Measurements from ENCODE around the gene MRPL52. TPM values are rescaled to one million over a fixed set of nuclear protein-coding genes. Genes with fewer than 3 reads are reported as not detected.

MRPL52 gene
- total and polyA plus RNA-seq, 2 of the 13 experiments (the other 11 are each of a cell fraction or from before 2014, with no cell fraction given) = 118 to 329 TPM

DNA sequence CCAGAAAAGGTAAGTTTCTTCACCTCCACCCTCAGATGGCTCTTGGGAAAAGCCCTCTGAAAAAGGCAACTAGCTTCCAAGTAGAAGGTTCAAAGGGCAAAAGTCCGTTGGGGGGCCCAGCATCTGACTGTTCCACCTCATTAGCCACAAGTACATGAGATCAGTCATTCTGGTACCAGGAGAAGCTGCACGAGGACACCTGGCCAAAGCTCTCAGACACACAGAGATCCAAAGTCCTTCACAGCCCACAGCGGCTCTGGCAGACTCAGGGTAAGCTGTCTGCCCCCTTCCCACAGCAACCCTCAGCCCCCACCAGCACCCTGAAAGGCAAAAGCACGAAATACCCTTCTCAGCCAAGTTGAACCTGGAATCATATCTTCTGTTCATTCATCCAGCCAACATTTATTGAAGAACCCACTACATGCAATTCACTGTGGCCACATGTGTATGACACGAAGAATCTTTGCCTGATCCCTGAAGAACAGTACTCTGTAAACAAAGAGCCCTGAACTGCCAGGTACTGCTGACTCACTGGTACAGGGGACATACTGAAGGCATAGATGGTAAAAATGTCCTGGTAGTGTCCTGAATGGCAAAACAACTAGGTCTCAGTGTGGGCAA, 33.5 kb upstream of the MRPL52 start (continued):
- TF ChIP-seq, protein P1, sequence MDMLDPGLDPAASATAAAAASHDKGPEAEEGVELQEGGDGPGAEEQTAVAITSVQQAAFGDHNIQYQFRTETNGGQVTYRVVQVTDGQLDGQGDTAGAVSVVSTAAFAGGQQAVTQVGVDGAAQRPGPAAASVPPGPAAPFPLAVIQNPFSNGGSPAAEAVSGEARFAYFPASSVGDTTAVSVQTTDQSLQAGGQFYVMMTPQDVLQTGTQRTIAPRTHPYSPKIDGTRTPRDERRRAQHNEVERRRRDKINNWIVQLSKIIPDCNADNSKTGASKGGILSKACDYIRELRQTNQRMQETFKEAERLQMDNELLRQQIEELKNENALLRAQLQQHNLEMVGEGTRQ (IDR thresholded peaks at IDR 0.05; ENCODE audit: low read depth, low read length) = no peak
- TF ChIP-seq, protein P1 (CRISPR knock-in tag; IDR thresholded peaks at IDR 0.05; ENCODE audit: borderline replicate concordance) = no peak
- TF ChIP-seq ZSCAN30 (CRISPR knock-in tag; IDR thresholded peaks at IDR 0.05) (no peak), ZFP36 (IDR thresholded peaks at IDR 0.05; ENCODE audit: borderline replicate concordance, low read depth, low read length, partially characterized antibody) (no peak), NFATC3 (CRISPR knock-in tag; IDR thresholded peaks at IDR 0.05) (no peak; the same call in 1 of the 2 replicates), CEBPG (CRISPR knock-in tag; IDR thresholded peaks at IDR 0.05) (no peak), ATAD3A (CRISPR knock-in tag; IDR thresholded peaks at IDR 0.05) (no peak; the same call in 1 of the 2 replicates), CHD2 (IDR thresholded peaks at IDR 0.05; ENCODE audit: low read depth, low read length) (no peak), ZBTB7B (CRISPR knock-in tag; IDR thresholded peaks at IDR 0.05) (peak; percentile 88), ZFYVE20 (CRISPR knock-in tag; IDR thresholded peaks at IDR 0.05; ENCODE audit: borderline replicate concordance, low read depth) (no peak), MYC (CRISPR knock-in tag; IDR thresholded peaks at IDR 0.05; ENCODE audit: borderline replicate concordance) (no peak), ZNF549 (CRISPR knock-in tag; IDR thresholded peaks at IDR 0.05) (no peak), ZNF672 (CRISPR knock-in tag; IDR thresholded peaks at IDR 0.05) (no peak), DNMT1 (CRISPR knock-in tag; IDR thresholded peaks at IDR 0.05) (0 out of 2 replicates have a peak, but pooled peaks have one; percentile 28), ZNF367 (CRISPR knock-in tag; IDR thresholded peaks at IDR 0.05; ENCODE audit: borderline replicate concordance) (no peak), ZNF605 (CRISPR knock-in tag; IDR thresholded peaks at IDR 0.05) (no peak), TBX3 (IDR thresholded peaks at IDR 0.05; ENCODE audit: borderline replicate concordance) (no peak), EED (CRISPR knock-in tag; IDR thresholded peaks at IDR 0.05) (no peak), NCOR1 (IDR thresholded peaks at IDR 0.05; ENCODE audit: borderline replicate concordance, low read length) (no peak), HHEX (CRISPR knock-in tag; IDR thresholded peaks at IDR 0.05) (0 out of 2 replicates have a peak, but pooled peaks have one; percentile 28), SRSF9 (IDR thresholded peaks at IDR 0.05; ENCODE audit: borderline replicate concordance, insufficient read depth, low read depth, low read length, poor library complexity, severe bottlenecking) (no peak), ZFP36L2 (CRISPR knock-in tag; IDR thresholded peaks at IDR 0.05) (no peak), RFXANK (CRISPR knock-in tag; IDR thresholded peaks at IDR 0.05) (no peak)
- TF ChIP-seq, protein P2, sequence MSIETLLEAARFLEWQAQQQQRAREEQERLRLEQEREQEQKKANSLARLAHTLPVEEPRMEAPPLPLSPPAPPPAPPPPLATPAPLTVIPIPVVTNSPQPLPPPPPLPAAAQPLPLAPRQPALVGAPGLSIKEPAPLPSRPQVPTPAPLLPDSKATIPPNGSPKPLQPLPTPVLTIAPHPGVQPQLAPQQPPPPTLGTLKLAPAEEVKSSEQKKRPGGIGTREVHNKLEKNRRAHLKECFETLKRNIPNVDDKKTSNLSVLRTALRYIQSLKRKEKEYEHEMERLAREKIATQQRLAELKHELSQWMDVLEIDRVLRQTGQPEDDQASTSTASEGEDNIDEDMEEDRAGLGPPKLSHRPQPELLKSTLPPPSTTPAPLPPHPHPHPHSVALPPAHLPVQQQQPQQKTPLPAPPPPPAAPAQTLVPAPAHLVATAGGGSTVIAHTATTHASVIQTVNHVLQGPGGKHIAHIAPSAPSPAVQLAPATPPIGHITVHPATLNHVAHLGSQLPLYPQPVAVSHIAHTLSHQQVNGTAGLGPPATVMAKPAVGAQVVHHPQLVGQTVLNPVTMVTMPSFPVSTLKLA (IDR thresholded peaks at IDR 0.05) = no peak
- TF ChIP-seq, protein P3, sequence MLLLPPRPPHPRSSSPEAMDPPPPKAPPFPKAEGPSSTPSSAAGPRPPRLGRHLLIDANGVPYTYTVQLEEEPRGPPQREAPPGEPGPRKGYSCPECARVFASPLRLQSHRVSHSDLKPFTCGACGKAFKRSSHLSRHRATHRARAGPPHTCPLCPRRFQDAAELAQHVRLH (CRISPR knock-in tag; IDR thresholded peaks at IDR 0.05; ENCODE audit: borderline replicate concordance, low read depth) = peak; percentile 68; the same call in 1 of the 2 replicates
- TF ChIP-seq, protein P4, sequence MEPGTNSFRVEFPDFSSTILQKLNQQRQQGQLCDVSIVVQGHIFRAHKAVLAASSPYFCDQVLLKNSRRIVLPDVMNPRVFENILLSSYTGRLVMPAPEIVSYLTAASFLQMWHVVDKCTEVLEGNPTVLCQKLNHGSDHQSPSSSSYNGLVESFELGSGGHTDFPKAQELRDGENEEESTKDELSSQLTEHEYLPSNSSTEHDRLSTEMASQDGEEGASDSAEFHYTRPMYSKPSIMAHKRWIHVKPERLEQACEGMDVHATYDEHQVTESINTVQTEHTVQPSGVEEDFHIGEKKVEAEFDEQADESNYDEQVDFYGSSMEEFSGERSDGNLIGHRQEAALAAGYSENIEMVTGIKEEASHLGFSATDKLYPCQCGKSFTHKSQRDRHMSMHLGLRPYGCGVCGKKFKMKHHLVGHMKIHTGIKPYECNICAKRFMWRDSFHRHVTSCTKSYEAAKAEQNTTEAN (CRISPR knock-in tag; conservative IDR thresholded peaks at IDR 0.05) = no peak

Measured in HepG2 (cell line).